Tibial artery (tissue), 4 donors: ENCODE measurements around the gene ULK2.

Experiments used
- DNase-seq, 2 donors: peaks; one replicate each; pipeline ENCODE4 v3.0.0-alpha.2; 2019
- H3K27ac ChIP-seq, 2 donors: fragments of 200-600 bp; sonication (generic) in 1 of 2; 1 replicate in 1 of 2; 2 replicates in 1 of 2; pipeline ENCODE4 v1.5.1; 2018 to 2019; ENCODE audit warnings: mild to moderate bottlenecking in 1 of 2
- H3K27me3 ChIP-seq, 2 donors: fragments of 200-600 bp; sonication (generic) in 1 of 2; one replicate each; pipeline versions ENCODE4 v1.5.1 to v1.6.0; 2016 to 2019
- H3K36me3 ChIP-seq, 3 donors: fragments of 200-600 bp; sonication (generic) in 2 of 3; one replicate each; pipeline ENCODE4 v1.5.1; 2016 to 2019; ENCODE audit warnings: mild to moderate bottlenecking in 2 of 3
- H3K4me1 ChIP-seq, 4 donors: fragments of 200-600 bp; sonication (generic) in 2 of 4; 1 replicate in 3 of 4; 2 replicates in 1 of 4; pipeline ENCODE4 v1.5.1; 2016 to 2019
- H3K4me3 ChIP-seq, 2 donors: fragments of 200-600 bp; sonication (generic) in 1 of 2; 1 replicate in 1 of 2; 2 replicates in 1 of 2; pipeline ENCODE4 v1.5.1; 2018 to 2019; ENCODE audit warnings: mild to moderate bottlenecking in 2 of 2
- H3K9me3 ChIP-seq, 3 donors: fragments of 200-600 bp; sonication (generic) in 1 of 3; one replicate each; pipeline ENCODE4 v1.5.1; 2016 to 2019
- intact Hi-C: fragments of 100-400 bp; cut with DNase I; formaldehyde crosslinking; loops from one replicate; pipeline ENCODE4 v1.15.0; 2023; ENCODE audit warnings: low total_unique reads
- TF ChIP-seq, protein P1 (sequence below), 2 experiments: fragments of 200-600 bp in 1 of 2; fragments of 450-650 bp in 1 of 2; IDR thresholded peaks; one replicate each; pipeline ENCODE4 v1.5.1; 2017 to 2019; ENCODE audit warnings: antibody characterized with exemption in 2 of 2, mild to moderate bottlenecking in 1 of 2, moderate library complexity in 1 of 2

The ULK2 gene

DNA sequence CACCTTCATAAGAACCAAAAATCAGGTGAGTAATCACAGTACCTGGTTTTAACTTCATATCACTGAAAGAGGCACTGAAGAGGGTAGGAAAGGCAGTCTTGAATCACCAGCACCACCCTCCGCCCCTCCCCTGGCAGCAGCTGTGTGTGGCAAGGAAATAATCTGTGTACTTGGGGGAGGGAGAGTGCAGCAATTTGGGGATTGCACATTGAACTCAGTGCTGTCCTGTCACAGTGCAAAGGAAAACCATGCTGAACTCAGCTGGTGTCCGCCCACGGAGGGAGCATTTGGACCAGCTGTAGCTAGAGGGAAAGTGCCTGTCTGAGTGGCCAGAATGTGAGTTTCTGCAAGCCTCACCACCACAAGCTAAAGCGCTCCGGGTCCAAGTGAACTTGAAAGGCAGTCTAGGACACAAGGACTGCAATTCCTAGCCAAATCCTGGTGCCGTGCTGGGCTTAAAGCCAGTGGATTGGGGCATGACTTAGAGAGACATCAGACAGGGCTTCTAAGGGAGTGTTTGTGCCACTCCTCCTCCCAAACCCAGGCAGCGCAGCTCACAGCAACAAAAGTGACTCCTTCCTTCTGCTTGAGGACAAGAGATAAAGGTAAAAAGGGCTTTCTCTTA lies 79.9 kb downstream of the ULK2 start:
- TF ChIP-seq, protein P1, sequence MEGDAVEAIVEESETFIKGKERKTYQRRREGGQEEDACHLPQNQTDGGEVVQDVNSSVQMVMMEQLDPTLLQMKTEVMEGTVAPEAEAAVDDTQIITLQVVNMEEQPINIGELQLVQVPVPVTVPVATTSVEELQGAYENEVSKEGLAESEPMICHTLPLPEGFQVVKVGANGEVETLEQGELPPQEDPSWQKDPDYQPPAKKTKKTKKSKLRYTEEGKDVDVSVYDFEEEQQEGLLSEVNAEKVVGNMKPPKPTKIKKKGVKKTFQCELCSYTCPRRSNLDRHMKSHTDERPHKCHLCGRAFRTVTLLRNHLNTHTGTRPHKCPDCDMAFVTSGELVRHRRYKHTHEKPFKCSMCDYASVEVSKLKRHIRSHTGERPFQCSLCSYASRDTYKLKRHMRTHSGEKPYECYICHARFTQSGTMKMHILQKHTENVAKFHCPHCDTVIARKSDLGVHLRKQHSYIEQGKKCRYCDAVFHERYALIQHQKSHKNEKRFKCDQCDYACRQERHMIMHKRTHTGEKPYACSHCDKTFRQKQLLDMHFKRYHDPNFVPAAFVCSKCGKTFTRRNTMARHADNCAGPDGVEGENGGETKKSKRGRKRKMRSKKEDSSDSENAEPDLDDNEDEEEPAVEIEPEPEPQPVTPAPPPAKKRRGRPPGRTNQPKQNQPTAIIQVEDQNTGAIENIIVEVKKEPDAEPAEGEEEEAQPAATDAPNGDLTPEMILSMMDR (IDR thresholded peaks at IDR 0.05) = no peak
- Histone ChIP-seq H3K4me3 (no peak overlapping the region), H3K27me3 (no peaks in the 10 kb centered on the region), H3K36me3 (peaks cover 43 to 83% (median 61%) of the 10 kb centered on the region in 3 donors), H3K9me3 (no peaks in the 10 kb centered on the region), H3K4me1 (no peaks in the 10 kb centered on the region), H3K27ac (no peak overlapping the region)
- no peak for DNase-seq
- intact Hi-C loops = no loop called here

DNA sequence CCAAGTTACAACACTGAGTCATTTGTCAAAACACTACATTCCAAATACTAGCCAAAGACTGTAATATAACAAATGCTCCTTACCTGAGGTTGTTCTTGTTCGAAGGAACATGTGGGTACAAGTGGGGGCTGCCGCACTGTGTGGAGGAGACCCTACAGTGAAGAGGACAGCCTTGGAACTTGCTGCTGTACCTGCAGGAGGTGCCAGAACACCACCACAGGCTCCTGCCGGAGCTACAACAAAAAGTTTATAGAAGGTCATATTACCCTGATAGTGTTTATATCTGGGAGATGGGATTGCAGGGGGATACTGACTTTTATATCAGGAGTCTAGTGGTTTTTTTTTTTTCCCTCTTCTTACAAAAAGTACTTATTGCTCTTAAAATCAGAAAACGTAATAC lies 81.9 kb downstream of the ULK2 start:
- Histone ChIP-seq H3K27ac (no peak overlapping the region), H3K36me3 (peaks cover 62 to 85% (median 73%) of the 10 kb centered on the region in 3 donors), H3K27me3 (no peaks in the 10 kb centered on the region), H3K4me1 (no peaks in the 10 kb centered on the region), H3K4me3 (no peak overlapping the region), H3K9me3 (no peaks in the 10 kb centered on the region)
- TF ChIP-seq, protein P1 (IDR thresholded peaks at IDR 0.05) = no peak
- no peak for DNase-seq
- intact Hi-C loops = no loop called here

DNA sequence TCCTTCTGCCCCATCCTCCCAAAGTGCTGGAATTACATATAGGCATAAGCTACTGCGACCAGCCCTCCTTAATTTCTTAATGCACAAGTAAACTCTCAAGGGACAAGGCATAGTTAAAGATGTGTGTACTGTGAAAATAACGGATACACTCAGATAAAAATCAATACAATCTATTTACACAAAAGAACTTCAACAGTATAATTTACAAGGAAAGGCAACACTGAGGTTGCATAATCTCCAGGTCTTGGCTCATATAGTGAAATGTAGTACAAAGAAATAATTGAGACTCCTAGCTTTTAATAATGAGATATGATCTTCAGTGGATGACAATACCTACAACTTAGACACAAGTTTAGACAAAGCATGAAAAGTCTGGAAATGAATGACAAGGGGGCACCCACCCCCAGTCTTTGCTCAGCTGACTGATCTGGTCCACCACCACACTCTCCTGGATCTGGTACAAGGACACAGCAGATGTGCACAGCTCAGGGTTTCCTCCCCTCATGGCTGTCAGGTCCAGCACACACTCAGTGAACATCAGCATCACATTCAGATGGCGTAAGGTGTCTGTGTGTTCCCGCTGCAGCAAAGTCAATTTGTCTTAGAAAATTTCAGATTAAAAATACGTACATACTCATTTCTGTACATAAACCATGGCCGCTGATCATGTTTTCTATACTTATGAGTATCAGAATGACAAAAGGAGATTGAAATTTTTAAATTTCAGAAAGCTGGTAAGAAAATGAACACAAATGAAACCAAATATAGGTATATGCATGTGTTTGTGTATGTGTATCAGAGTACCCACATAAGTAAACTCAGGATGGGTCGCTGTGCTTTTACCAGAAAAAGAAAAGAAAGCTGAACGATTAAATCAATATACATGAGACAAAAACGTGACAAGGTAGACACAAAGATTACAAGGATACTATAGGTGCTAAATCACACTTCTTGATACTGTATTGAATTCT lies 86.0 kb downstream of the ULK2 start:
- Histone ChIP-seq H3K27ac (no peak overlapping the region), H3K27me3 (no peaks in the 10 kb centered on the region), H3K4me3 (no peak overlapping the region), H3K4me1 (no peaks in the 10 kb centered on the region), H3K36me3 (peaks cover 56 to 87% (median 83%) of the 10 kb centered on the region in 3 donors), H3K9me3 (no peaks in the 10 kb centered on the region)
- intact Hi-C loops = no loop called here
- TF ChIP-seq, protein P1 (IDR thresholded peaks at IDR 0.05) = no peak
- no peak for DNase-seq

DNA sequence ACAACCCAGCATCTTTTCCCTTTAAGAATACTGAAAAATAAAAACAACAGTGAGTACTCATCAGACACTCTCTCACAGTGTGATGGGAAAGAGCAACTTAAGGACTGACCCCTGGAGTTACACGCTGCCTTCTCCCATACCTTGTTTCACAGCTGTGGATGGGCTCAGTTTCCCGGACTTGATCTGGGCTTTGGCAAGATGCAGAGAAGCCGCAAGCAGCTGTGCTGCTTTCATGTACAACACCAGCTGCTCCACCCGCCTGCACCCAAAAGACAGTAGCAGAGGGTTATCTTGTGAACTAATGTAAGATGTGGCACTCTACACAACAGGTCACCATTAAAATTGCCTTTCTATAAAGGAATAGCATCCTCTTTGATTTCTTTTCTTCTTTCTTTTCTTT lies 86.9 kb downstream of the ULK2 start:
- Histone ChIP-seq H3K9me3 (no peaks in the 10 kb centered on the region), H3K27ac (no peak overlapping the region), H3K4me1 (no peaks in the 10 kb centered on the region), H3K4me3 (no peak overlapping the region), H3K36me3 (peaks cover 63 to 95% (median 88%) of the 10 kb centered on the region in 3 donors), H3K27me3 (no peaks in the 10 kb centered on the region)
- intact Hi-C loops = no loop called here
- TF ChIP-seq, protein P1 (IDR thresholded peaks at IDR 0.05) = no peak
- DNase-seq = peak in 1 of 2 donors; percentile 38

DNA sequence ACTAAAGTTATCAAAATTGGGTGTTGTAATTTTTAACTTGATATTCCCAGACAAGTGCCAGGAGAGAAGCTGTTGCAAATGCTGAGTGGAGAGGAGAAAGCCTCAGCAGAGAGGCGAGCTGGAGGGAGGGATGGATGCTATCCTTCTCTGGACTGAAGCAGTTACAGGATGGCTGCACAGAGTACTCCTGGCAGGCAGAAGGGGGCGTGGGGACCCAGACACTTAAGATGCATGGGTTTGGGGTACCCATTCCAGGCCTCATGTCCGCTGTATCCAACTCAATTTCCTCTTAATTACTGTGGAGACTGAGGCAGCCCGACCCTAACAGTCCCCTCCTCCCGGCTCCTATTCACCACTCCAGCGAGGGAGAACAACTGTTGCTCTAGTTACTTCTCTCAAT lies 94.2 kb downstream of the ULK2 start:
- no peak overlapping the region for H3K27ac ChIP-seq
- no peaks in the 10 kb centered on the region for H3K27me3 ChIP-seq
- no peaks in the 10 kb centered on the region for H3K9me3 ChIP-seq
- no peak overlapping the region for H3K4me3 ChIP-seq
- TF ChIP-seq, protein P1 (IDR thresholded peaks at IDR 0.05) = no peak
- peaks cover 16 to 71% (median 45%) of the 10 kb centered on the region in 3 donors for H3K36me3 ChIP-seq
- DNase-seq = peak in 1 of 2 donors; percentile 17
- intact Hi-C loops = no loop called here
- H3K4me1 ChIP-seq = peaks cover 0 to 16% (median under 1%) of the 10 kb centered on the region in 4 donors
